Measurements from ENCODE around the gene SMTN. TPM values are rescaled to one million over a fixed set of nuclear protein-coding genes. Genes with fewer than 3 reads are reported as not detected.
A peak's percentile ranks its signal among the peaks of the same experiment; 100 is the strongest.

The SMTN gene
- total RNA-seq, 6 donors from 2014 or later: 26.1 to 104 (median 47.3) TPM

DNA sequence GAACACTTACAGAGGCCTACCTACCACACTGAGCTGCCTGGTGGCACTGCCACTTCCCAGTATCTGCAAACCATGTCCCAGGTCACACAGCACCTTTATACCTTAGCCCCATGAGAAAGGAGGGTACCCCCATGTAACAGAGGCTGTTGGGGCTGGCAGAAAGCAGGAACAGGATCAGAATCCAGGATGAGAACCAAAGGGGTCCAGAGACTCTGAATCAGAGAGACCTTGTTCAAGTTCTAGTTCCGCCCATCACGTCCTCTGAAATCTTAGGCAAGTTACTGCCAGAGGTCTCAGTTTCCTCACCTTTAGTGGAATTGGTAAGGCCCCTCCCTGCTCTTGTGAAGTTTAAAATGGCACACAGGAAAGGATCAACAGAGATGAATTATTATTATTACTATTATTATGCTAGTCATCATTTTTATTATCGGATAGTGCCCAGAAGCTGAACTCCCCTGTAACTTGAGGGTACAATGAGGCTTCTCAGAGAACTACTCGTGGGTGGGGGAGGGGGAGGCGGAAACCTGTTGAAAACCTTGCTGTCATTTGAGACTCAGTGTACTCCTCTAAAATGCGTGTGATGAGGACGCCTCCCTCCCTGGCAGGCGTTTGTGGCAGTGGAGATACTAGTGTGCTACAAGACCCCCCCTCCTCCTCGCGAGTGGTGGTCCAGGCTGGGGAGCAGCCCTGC is 17.0 kb downstream of the SMTN start:
- Histone ChIP-seq H3K27ac (peak overlapping the region in 1 of 4 donors; percentile 10), H3K4me1 (peaks cover 0 to under 1% (median 0%) of the 10 kb centered on the region in 4 donors), H3K9me3 (no peaks in the 10 kb centered on the region), H3K36me3 (peaks cover 4 to 89% (median 51%) of the 10 kb centered on the region in 4 donors), H3K27me3 (no peaks in the 10 kb centered on the region), H3K4me3 (no peak overlapping the region)
- 89 to 90% methylated on average over 10 of the region's 10 CpGs for WGBS, 2 donors
- DNase-seq: no peak
- no peak for TF ChIP-seq POLR2A (IDR thresholded peaks at IDR 0.05)
- no peak for TF ChIP-seq POLR2AphosphoS5 (IDR thresholded peaks at IDR 0.05)
- no peak for TF ChIP-seq EP300 (IDR thresholded peaks at IDR 0.05)
- TF ChIP-seq, protein P1, sequence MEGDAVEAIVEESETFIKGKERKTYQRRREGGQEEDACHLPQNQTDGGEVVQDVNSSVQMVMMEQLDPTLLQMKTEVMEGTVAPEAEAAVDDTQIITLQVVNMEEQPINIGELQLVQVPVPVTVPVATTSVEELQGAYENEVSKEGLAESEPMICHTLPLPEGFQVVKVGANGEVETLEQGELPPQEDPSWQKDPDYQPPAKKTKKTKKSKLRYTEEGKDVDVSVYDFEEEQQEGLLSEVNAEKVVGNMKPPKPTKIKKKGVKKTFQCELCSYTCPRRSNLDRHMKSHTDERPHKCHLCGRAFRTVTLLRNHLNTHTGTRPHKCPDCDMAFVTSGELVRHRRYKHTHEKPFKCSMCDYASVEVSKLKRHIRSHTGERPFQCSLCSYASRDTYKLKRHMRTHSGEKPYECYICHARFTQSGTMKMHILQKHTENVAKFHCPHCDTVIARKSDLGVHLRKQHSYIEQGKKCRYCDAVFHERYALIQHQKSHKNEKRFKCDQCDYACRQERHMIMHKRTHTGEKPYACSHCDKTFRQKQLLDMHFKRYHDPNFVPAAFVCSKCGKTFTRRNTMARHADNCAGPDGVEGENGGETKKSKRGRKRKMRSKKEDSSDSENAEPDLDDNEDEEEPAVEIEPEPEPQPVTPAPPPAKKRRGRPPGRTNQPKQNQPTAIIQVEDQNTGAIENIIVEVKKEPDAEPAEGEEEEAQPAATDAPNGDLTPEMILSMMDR (IDR thresholded peaks at IDR 0.05): no peak
- ATAC-seq (ENCODE audit: low FRiP score in 2 of 2): no peak

DNA sequence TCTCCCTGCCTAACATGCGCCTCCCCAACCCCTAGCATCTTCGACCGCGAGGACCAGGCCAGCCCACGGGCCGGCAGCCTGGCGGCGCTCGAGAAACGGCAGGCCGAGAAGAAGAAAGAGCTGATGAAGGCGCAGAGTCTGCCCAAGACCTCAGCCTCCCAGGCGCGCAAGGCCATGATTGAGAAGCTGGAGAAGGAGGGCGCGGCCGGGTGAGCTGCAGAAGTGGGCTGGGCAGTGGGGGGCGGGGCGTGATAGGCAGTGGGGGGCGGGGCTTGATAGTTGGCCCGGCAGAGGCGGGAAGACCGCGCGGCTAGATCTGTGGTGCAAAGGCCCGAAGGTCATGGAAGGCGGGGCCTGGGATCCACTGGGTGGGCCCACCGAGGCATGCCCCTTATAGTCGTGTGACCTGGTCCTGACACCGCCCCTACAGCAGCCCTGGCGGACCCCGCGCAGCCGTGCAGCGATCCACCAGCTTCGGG is 17.6 kb downstream of the SMTN start:
- peak overlapping the region in 3 of 4 donors; percentile 13 to 62 (median 36) for H3K27ac ChIP-seq
- no peak overlapping the region for H3K4me3 ChIP-seq
- peak in 1 of 2 donors; percentile 82 for DNase-seq
- no peak for ATAC-seq (ENCODE audit: low FRiP score in 2 of 2)
- H3K4me1 ChIP-seq: peaks cover 0 to 3% (median 0%) of the 10 kb centered on the region in 4 donors
- TF ChIP-seq, protein P1 (IDR thresholded peaks at IDR 0.05): no peak
- TF ChIP-seq POLR2A (IDR thresholded peaks at IDR 0.05): no peak
- TF ChIP-seq EP300 (IDR thresholded peaks at IDR 0.05): no peak
- TF ChIP-seq POLR2AphosphoS5 (IDR thresholded peaks at IDR 0.05): no peak
- peaks cover 4 to 83% (median 47%) of the 10 kb centered on the region in 4 donors for H3K36me3 ChIP-seq
- H3K27me3 ChIP-seq: no peaks in the 10 kb centered on the region
- H3K9me3 ChIP-seq: no peaks in the 10 kb centered on the region
- 82 to 86% methylated on average over 16 to 36 of the region's 36 CpGs for WGBS, 2 donors

DNA sequence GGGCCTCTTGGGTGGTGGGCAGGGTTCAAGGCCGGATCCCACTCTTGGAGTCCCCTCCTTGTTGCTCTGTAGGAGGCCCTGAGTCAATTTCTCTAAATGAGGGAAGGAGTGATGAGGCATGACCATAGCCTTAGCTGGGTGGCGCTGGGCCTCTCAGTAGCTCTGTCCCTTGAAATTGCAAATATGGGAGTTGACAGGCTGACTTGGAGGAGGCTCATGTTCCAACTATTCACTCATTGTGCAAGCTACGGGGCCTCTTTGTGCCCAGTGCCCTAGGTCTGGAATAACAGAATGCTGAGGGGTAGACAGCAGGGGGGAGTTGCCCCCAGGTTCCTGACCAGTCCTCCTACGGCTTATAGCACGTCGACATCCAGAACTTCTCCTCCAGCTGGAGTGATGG is 18.3 kb downstream of the SMTN start:
- Histone ChIP-seq H3K27ac (peak overlapping the region in 3 of 4 donors; percentile 13 to 62 (median 36)), H3K27me3 (no peaks in the 10 kb centered on the region), H3K9me3 (no peaks in the 10 kb centered on the region), H3K4me3 (no peak overlapping the region), H3K36me3 (peaks cover 4 to 77% (median 45%) of the 10 kb centered on the region in 4 donors), H3K4me1 (peaks cover 0 to 3% (median 0%) of the 10 kb centered on the region in 4 donors)
- WGBS, 2 donors: 90 to 93% methylated on average over 3 to 6 of the region's 6 CpGs
- TF ChIP-seq POLR2A (IDR thresholded peaks at IDR 0.05) (no peak), POLR2AphosphoS5 (IDR thresholded peaks at IDR 0.05) (no peak), EP300 (IDR thresholded peaks at IDR 0.05) (no peak)
- TF ChIP-seq, protein P1 (IDR thresholded peaks at IDR 0.05): no peak
- ATAC-seq (ENCODE audit: low FRiP score in 2 of 2): no peak
- DNase-seq: no peak

DNA sequence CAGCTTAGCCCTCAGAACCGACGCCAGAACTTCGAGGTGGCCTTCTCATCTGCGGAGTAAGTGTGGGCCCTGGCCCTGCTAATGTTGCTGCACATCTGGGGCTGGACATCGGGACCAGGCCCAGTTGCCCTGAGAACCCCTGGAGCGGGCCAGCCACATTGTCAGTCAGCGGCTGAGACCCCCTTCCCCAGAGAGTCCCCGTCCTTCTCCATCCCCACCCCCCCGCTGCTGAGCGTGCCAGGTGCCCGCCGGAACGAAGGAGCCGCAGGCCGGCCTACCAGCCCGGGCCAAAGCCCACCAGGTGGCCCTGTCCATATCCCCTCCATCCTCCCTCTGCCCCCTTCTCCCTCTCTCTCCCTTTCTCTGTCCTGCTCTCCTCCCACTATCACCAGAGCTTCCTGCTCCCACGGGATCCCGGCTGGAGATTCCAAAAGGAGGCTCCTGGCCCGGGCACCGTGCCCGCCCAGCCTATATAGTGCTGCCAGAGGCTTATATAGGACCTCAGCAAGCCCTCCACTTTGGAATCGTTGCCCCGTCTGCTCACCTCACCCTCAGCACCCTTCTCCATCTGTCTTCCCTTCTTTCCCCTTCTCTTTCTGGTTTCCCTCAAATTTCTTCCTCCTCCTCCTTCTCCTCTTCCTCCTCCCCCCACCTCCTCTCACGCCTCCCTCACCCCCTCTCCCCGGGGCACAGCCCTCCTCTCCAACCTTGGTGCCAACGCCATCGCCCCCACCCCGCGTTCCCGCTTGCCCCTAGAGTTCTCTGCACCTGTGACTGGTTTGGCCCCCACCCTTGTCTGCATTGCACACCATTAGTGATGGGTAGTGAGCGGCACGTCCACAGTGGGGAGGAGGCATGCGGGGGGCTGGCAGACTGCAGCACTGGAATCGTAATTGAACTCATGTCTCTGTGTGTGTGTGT is 19.0 kb downstream of the SMTN start:
- TF ChIP-seq POLR2AphosphoS5 (IDR thresholded peaks at IDR 0.05) (no peak), EP300 (IDR thresholded peaks at IDR 0.05) (no peak), POLR2A (IDR thresholded peaks at IDR 0.05) (no peak)
- TF ChIP-seq, protein P1 (IDR thresholded peaks at IDR 0.05): no peak
- Histone ChIP-seq H3K27me3 (no peaks in the 10 kb centered on the region), H3K36me3 (peaks cover 4 to 77% (median 47%) of the 10 kb centered on the region in 4 donors), H3K4me3 (no peak overlapping the region), H3K27ac (peak overlapping the region in 2 of 4 donors; percentile 1 to 62), H3K4me1 (peaks cover 0 to 3% (median 0%) of the 10 kb centered on the region in 4 donors), H3K9me3 (no peaks in the 10 kb centered on the region)
- WGBS, 2 donors: 95 to 97% methylated on average over 24 to 33 of the region's 34 CpGs
- ATAC-seq (ENCODE audit: low FRiP score in 2 of 2): no peak
- no peak for DNase-seq

All from upper lobe of left lung (tissue), 6 donors.